IMR-90 (cell line): Measurements from ENCODE around the gene FOCAD. TPM values are rescaled to one million over a fixed set of nuclear protein-coding genes. Genes with fewer than 3 reads are reported as not detected.

Source experiments
- ATAC-seq: fragments of 200-7000 bp; cut with Tn5 transposase; 2 replicates; pipeline ENCODE4 v1.9.1; 2020; ENCODE audit warnings: low read depth, mild to moderate bottlenecking, moderate library complexity
- BruUV-seq: library from RNA; stranded (reverse); fragments of 400-500 nt; replicated peaks from 2 replicates; lab custom pipeline; 2021; lab: Mats Ljungman, UMichigan
- CTCF ChIA-PET: fragments of 300-600 bp; formaldehyde crosslinking; extraction: SDS; loops from one replicate; lab custom pipeline; 2021; ENCODE audit warnings: antibody characterized with exemption; lab: Yijun Ruan, JAX
- POLR2A ChIA-PET: fragments of 300-600 bp; sonication (Branson Sonifier 250); formaldehyde crosslinking; loops from one replicate; lab custom pipeline; 2022; ENCODE audit warnings: antibody characterized with exemption; ENCODE audit not compliant: unreplicated experiment; lab: Charles Lee
- DNase-seq: peaks from one replicate; pipeline ENCODE4 v3.0.0; 2013
- H2AFZ ChIP-seq: replicated peaks from 2 replicates; pipeline ENCODE3; 2013; ENCODE audit warnings: low read length, mild to moderate bottlenecking; ENCODE audit not compliant: poor library complexity
- H2AK5ac ChIP-seq: 2 replicates; pipeline ENCODE4 v1.6.1; 2013; ENCODE audit warnings: low read depth, low read length, inconsistent platforms
- H2AK9ac ChIP-seq: replicated peaks from 2 replicates; pipeline ENCODE3; 2013; ENCODE audit warnings: mild to moderate bottlenecking, low read depth, low read length, moderate library complexity; ENCODE audit not compliant: poor library complexity
- H2BK120ac ChIP-seq: 2 replicates; pipeline ENCODE4 v1.6.1; 2013; ENCODE audit warnings: low read depth, low read length, inconsistent platforms
- H2BK15ac ChIP-seq: 3 replicates; pipeline ENCODE4 v1.6.1; 2013; ENCODE audit warnings: low read depth, low read length, inconsistent platforms
- H2BK20ac ChIP-seq: 2 replicates; pipeline ENCODE4 v1.6.1; 2013; ENCODE audit warnings: low read depth, mild to moderate bottlenecking, inconsistent platforms, low read length, moderate library complexity
- H2BK5ac ChIP-seq: 2 replicates; pipeline ENCODE4 v1.6.1; 2013; ENCODE audit warnings: mild to moderate bottlenecking, low read depth, low read length, inconsistent platforms; ENCODE audit not compliant: poor library complexity, severe bottlenecking
- H3K14ac ChIP-seq: replicated peaks from 2 replicates; pipeline ENCODE4 v1.6.1; 2013; ENCODE audit warnings: low read depth, low read length, inconsistent platforms
- H3K18ac ChIP-seq: 2 replicates; pipeline ENCODE4 v1.6.1; 2013; ENCODE audit warnings: low read depth, low read length, control low read depth
- H3K23ac ChIP-seq: 2 replicates; pipeline ENCODE4 v1.6.1; 2013; ENCODE audit warnings: low read depth, low read length, inconsistent platforms
- H3K27ac ChIP-seq: 2 replicates; pipeline ENCODE4 v1.5.1; 2013; ENCODE audit warnings: mild to moderate bottlenecking, control low read depth, low read length; ENCODE audit not compliant: insufficient read depth
- H3K27me3 ChIP-seq: 2 replicates; pipeline ENCODE4 v1.6.1; 2013; ENCODE audit warnings: low read length; ENCODE audit not compliant: control insufficient read depth, insufficient read depth
- H3K36me3 ChIP-seq: 2 replicates; pipeline ENCODE4 v1.6.1; 2013; ENCODE audit warnings: low read length, mixed read lengths; ENCODE audit not compliant: control insufficient read depth, insufficient read depth
- H3K4ac ChIP-seq: 2 replicates; pipeline ENCODE4 v1.6.1; 2013; ENCODE audit warnings: low read depth, low read length, inconsistent platforms
- H3K4me1 ChIP-seq: 2 replicates; pipeline ENCODE4 v1.6.1; 2013; ENCODE audit warnings: low read length, mixed read lengths; ENCODE audit not compliant: control insufficient read depth, insufficient read depth
- H3K4me2 ChIP-seq: 2 replicates; pipeline ENCODE4 v1.6.1; 2013; ENCODE audit warnings: low read depth, mild to moderate bottlenecking, control low read depth, low read length, moderate library complexity
- H3K4me3 ChIP-seq: 2 replicates; pipeline ENCODE4 v1.5.1; 2013; ENCODE audit warnings: low read depth, mild to moderate bottlenecking, control low read depth, low read length, moderate library complexity; ENCODE audit not compliant: insufficient read depth
- H3K56ac ChIP-seq: 2 replicates; pipeline ENCODE4 v1.6.1; 2013; ENCODE audit warnings: low read length, inconsistent platforms; ENCODE audit not compliant: insufficient read depth; ENCODE audit errors: extremely low read depth
- H3K79me1 ChIP-seq, 2 experiments: 2 replicates each; pipeline ENCODE4 v1.6.1; 2013; ENCODE audit warnings: low read length in 2 of 2, inconsistent platforms in 1 of 2, low read depth in 1 of 2
- H3K9ac ChIP-seq: 2 replicates; pipeline ENCODE4 v1.6.1; 2013; ENCODE audit warnings: low read depth, low read length, control low read depth
- H3K9me1 ChIP-seq: 2 replicates; pipeline ENCODE4 v1.6.1; 2013; ENCODE audit warnings: low read length, inconsistent platforms; ENCODE audit not compliant: insufficient read depth
- H3K9me3 ChIP-seq: 2 replicates; pipeline ENCODE4 v1.6.1; 2013; ENCODE audit warnings: low read length; ENCODE audit not compliant: control insufficient read depth, insufficient read depth
- H4K20me1 ChIP-seq: 2 replicates; pipeline ENCODE4 v1.6.1; 2013; ENCODE audit warnings: low read length, inconsistent platforms; ENCODE audit not compliant: insufficient read depth
- H4K5ac ChIP-seq: 2 replicates; pipeline ENCODE4 v1.6.1; 2013; ENCODE audit warnings: mild to moderate bottlenecking, low read depth, low read length, control low read depth
- H4K8ac ChIP-seq, 2 experiments: 2 replicates each; pipeline ENCODE4 v1.6.1; 2013; ENCODE audit warnings: low read depth in 2 of 2, low read length in 2 of 2, control low read depth in 1 of 2, inconsistent platforms in 1 of 2
- H4K91ac ChIP-seq: 2 replicates; pipeline ENCODE4 v1.6.1; 2013; ENCODE audit warnings: low read depth, low read length, inconsistent platforms; ENCODE audit not compliant: insufficient read depth
- CTCF ChIP-seq: conservative IDR thresholded peaks from 2 replicates; pipeline ENCODE4 v1.5.1; 2012; ENCODE audit warnings: mild to moderate bottlenecking, low read depth, low read length, improper control_type of control experiment
- ELK1 ChIP-seq: fragments of 150-350 bp; IDR thresholded peaks from 2 replicates; pipeline ENCODE4 v1.6.1; 2016; ENCODE audit warnings: low read depth, mild to moderate bottlenecking, low read length, moderate library complexity, borderline replicate concordance
- MAFK ChIP-seq: IDR thresholded peaks from 2 replicates; pipeline ENCODE4 v1.6.1; 2012; ENCODE audit warnings: low read depth, low read length, improper control_type of control experiment
- MAZ ChIP-seq: IDR thresholded peaks from 2 replicates; pipeline ENCODE4 v1.6.1; 2012; ENCODE audit warnings: low read depth, mild to moderate bottlenecking, low read length, improper control_type of control experiment, moderate library complexity, borderline replicate concordance
- NFE2L2 ChIP-seq: fragments of 150-350 bp; IDR thresholded peaks from 2 replicates; pipeline ENCODE4 v1.6.1; 2016; ENCODE audit warnings: low read depth, mild to moderate bottlenecking, low read length
- POLR2A ChIP-seq: IDR thresholded peaks from 2 replicates; pipeline ENCODE4 v1.6.1; 2012; ENCODE audit warnings: mild to moderate bottlenecking, low read depth, low read length
- RFX5 ChIP-seq: IDR thresholded peaks from 2 replicates; pipeline ENCODE4 v1.8.0; 2012; ENCODE audit warnings: low read depth, mild to moderate bottlenecking, low read length, moderate library complexity
- WGBS, 2 experiments: methylation state at CpG; one replicate each; pipeline versions ENCODE4 v1.1.5 to v1.1.7; 2013; ENCODE audit warnings: missing lambda C conversion rate in 2 of 2; ENCODE audit not compliant: insufficient read length in 1 of 2; ENCODE audit errors: extremely low coverage in 2 of 2; 5-methylcytosine and 5-hydroxymethylcytosine counted together
- dilution Hi-C: fragments of 300-500 bp; cut with HindIII; formaldehyde crosslinking; loops from one replicate; pipeline ENCODE4 v1.14.3; 2018; ENCODE audit warnings: low sequenced_read_pairs; ENCODE audit not compliant: unreplicated experiment
- in situ Hi-C: fragments of 300-500 bp; cut with MboI; formaldehyde crosslinking; loops from 3 replicates; pipeline ENCODE4 v1.14.3; 2019; ENCODE audit warnings: low sequenced_read_pairs, inconsistent platforms, mixed read lengths
- intact Hi-C: fragments of 100-400 bp; cut with micrococcal nuclease; formaldehyde crosslinking; loops from 2 replicates; pipeline ENCODE4 v1.10.0; 2022
- polyA plus RNA-seq, 3 experiments: library from polyadenylated mRNA; depleted of rRNA; stranded (reverse); fragments of >200 nt; gene quantifications; 2 replicates each; pipeline ENCODE4 v1.2.3, GENCODE V29; 2012; ENCODE audit warnings: low replicate concordance in 1 of 3
- total RNA-seq: library from RNA; depleted of rRNA; stranded (reverse); fragments of >200 nt; gene quantifications from 2 replicates; pipeline ENCODE4 v1.2.3, GENCODE V29; 2012

The FOCAD gene
- total and polyA plus RNA-seq, 2 of the 4 experiments (the other 2 are of a cell fraction): 28.8 to 91.2 TPM

GRCh38 chr9:20662156-20662555 is 21.9 kb upstream of the FOCAD start:
- WGBS, 2 experiments: no CpG with 5 or more reads among the region's 3 CpGs
- Histone ChIP-seq H2AK9ac (no peak overlapping the region), H3K36me3 (no peaks in the 10 kb centered on the region), H3K4me3 (no peak overlapping the region), H3K9ac (no peak overlapping the region), H3K56ac (no peak overlapping the region), H4K20me1 (no peaks in the 10 kb centered on the region), H3K9me3 (no peaks in the 10 kb centered on the region), H3K4me2 (no peak overlapping the region), H3K4me1 (no peaks in the 10 kb centered on the region), H2BK120ac (no peak overlapping the region), H4K8ac (no peak overlapping the region), H2BK5ac (no peak overlapping the region), H2BK15ac (no peak overlapping the region), H2AFZ (no peak overlapping the region), H4K5ac (no peak overlapping the region), H2BK20ac (no peak overlapping the region), H2AK5ac (no peak overlapping the region), H3K27ac (no peak overlapping the region), H3K9me1 (no peaks in the 10 kb centered on the region), H3K23ac (no peak overlapping the region), H3K14ac (no peak overlapping the region), H3K18ac (no peak overlapping the region), H3K27me3 (no peaks in the 10 kb centered on the region; the same call in 1 of the 2 replicates), H3K4ac (no peak overlapping the region), H4K91ac (no peak overlapping the region), H3K79me1 (peaks cover 0 to 2% of the 10 kb centered on the region in 2 experiments; a peak in 1 of 4 replicates)
- ChIA-PET CTCF (no interaction called here), POLR2A (no interaction called here)
- BruUV-seq: no TSS peak
- dilution Hi-C loops (no loop called here), intact Hi-C loops (no loop called here), in situ Hi-C loops (no loop called here)
- TF ChIP-seq MAFK (no peak), MAZ (no peak), NFE2L2 (no peak), CTCF (no peak), RFX5 (no peak), ELK1 (no peak), POLR2A (no peak)
- DNase-seq: no peak
- no peak for ATAC-seq
